Panc1 (cell line): Measurements from ENCODE around the gene LAMA1.

Experiments
- CTCF ChIP-seq: fragments of 450-650 bp; IDR thresholded peaks from 2 replicates; pipeline ENCODE4 v1.5.1; 2017; ENCODE audit warnings: mild to moderate bottlenecking
- POLR2AphosphoS5 ChIP-seq: IDR thresholded peaks from 2 replicates; pipeline ENCODE4 v1.6.1; 2012; ENCODE audit warnings: mild to moderate bottlenecking, low read depth, low read length, moderate library complexity
- REST ChIP-seq, 2 experiments: IDR thresholded peaks; 2 replicates each; pipeline ENCODE4 v1.6.1; 2011 to 2012; ENCODE audit warnings: low read depth in 2 of 2, control low read depth in 1 of 2, low read length in 1 of 2, mild to moderate bottlenecking in 1 of 2, moderate library complexity in 1 of 2; ENCODE audit not compliant: insufficient read depth in 1 of 2
- TCF7L2 ChIP-seq: IDR thresholded peaks from 2 replicates; pipeline ENCODE4 v1.6.1; 2011; ENCODE audit warnings: mild to moderate bottlenecking, low read depth, low read length, inconsistent platforms

DNA sequence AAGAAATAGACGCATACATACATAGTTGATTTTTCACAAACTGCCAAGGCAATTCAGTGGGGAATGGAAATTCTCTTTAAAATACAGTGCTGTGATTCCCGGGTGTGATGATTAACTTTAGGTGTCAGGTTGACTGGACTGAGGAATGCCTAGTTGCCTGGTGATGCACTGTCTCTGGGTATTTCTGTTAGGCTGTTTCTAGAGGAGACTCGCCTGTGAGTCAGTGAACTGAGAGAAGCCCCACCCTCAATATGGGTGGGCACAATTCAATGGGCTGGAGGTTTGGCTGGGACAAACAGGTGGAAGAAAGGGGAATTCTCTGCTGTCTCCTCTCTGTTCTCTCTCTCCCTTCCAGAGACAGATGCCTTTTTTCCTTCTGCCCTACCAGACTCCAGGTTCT is 200.5 kb downstream of the LAMA1 start:
- TF ChIP-seq CTCF, result no peak
- no peak for TF ChIP-seq POLR2AphosphoS5
- no peak for TF ChIP-seq TCF7L2
- no peak for TF ChIP-seq REST (IDR thresholded peaks at IDR 0.05; ENCODE audit: insufficient read depth in 1 of 2, low read depth in 2 of 2, low read length in 1 of 2)
